HG03439 (cell line): Measurements from ENCODE around the gene UBALD2.
"Not testable (repeated sequence)": the region's sequence is repeated elsewhere in the genome, so short reads cannot be mapped to it uniquely, and the experiment has no call there.

Experiments used
- ATAC-seq: cut with Tn5 transposase; IDR thresholded peaks from one replicate; pipeline ENCODE4 v1.9.1; 2021; ENCODE audit warnings: mild to moderate bottlenecking, moderate library complexity; ENCODE audit not compliant: unreplicated experiment

Gene UBALD2

GRCh38 chr17:76276461-76277299 is 11.5 kb downstream of the UBALD2 start:
- ATAC-seq, result no peak

- ATAC-seq, result no peak
Measured at GRCh38 chr17:76277300-76278267, 12.4 kb downstream of the UBALD2 start.

DNA sequence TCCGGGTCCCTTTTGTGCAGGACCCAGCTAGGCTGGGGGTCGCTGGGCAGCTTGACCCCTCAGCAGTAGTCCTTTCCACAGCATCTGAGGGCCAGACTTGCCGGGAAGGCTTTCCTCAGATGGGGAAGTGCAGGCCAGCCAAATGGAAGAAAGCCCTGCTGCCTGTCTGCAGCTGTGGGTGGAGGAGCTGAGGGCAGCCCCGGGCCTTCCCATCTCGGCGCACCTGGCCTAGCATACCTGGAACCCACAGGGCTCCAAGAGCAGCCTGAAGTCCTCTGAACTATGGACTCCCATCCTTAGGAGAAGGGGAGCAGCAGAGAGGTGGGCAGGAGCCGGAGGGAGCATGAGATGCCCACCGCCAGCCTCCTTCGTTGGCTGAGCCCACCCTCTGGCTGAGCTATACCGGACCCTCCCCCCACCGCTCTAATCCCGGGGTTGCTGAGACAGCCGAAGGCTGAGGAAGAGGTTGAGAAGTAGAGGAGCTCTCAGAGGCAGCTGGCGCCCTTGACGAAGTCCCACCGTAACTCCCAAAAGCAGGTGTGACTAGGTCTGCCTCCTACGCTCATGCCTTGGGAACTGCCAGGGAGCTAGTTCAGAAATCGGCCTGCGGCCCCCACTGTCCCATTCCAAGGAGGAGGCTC is 13.2 kb downstream of the UBALD2 start:
- ATAC-seq, result no peak

GRCh38 chr17:76278952-76279741 is 14.0 kb downstream of the UBALD2 start:
- peak; percentile 45 for ATAC-seq

GRCh38 chr17:76279742-76280287 is 14.7 kb downstream of the UBALD2 start:
- ATAC-seq, result no peak

DNA sequence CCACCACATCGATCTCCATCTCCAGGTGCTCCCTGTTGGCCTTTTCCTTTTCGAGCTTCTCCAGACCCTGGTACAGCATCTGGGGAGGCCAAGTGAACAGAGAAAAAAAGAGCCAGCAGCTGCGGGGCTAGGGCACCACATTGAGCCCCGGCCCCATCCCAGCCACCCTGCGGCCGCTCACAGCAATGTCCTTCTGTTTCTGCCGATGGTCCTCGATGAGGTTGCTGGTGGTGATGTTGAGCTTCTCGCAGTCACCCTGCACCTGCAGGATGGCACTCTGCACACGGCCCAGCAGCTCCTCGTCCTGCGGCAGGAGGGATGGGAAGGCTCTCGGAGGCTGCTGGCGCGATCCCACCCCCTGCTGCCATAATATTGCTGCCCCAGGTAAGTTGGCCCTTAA is 15.5 kb downstream of the UBALD2 start:
- no peak for ATAC-seq

DNA sequence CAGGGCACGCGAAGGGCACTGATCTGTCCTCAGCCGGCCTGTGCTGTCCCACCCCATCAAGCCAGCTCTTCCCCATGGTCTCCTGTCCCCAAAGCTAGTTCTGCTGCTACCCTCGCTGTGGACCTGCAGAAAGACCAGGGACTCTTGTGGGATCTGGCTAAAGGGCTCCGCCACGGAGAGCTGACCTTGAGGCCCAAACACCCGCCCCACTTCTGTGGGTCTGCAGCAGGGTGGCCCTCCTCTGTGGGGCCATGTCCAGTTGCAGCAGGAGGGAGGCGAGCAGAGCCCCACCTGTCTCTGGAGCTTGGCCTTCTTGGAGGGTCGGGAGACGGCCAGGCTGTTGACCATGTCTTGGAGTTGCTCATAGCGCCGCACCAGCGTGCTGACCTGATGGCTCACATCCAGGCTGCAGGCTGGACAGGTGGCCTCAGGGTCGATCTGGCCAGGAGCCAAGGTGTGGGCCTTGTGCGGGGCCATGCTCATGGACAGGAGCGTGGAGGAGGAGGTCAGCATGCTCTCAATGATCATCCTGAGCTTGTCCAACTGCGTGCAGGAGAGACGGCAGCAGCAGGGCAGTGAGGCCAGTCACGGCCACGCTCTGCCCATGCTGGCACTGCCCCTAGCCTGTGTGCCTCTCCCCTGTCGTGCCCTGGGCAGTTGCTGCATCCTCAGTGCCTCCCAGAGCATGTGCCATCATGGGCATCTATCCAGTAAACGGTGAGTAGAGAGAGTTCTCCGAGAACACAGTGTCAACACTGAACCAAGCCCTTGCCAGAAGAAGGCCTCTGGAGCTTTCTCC is 16.6 kb downstream of the UBALD2 start:
- ATAC-seq, result no peak

DNA sequence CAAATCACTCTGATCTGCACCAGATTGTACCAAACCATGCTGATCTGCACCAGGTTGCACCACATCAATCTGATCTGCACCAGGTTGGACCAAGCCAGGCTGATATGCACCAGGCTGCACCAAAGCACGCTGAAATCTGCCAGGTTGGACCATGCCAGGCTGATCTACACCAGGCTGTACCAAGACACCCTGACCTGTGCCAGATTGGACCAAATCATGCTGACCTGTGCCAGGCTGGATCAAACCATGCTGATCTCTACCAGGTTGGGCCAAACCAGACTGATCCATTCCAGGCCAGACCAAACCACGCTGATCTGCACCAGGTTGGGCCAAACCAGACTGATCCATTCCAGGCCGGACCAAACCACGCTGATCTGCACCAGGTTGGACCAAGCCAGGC is 27.4 kb downstream of the UBALD2 start:
- no peak for ATAC-seq

GRCh38 chr17:76293106-76293505 is 28.0 kb downstream of the UBALD2 start:
- ATAC-seq, result no peak

DNA sequence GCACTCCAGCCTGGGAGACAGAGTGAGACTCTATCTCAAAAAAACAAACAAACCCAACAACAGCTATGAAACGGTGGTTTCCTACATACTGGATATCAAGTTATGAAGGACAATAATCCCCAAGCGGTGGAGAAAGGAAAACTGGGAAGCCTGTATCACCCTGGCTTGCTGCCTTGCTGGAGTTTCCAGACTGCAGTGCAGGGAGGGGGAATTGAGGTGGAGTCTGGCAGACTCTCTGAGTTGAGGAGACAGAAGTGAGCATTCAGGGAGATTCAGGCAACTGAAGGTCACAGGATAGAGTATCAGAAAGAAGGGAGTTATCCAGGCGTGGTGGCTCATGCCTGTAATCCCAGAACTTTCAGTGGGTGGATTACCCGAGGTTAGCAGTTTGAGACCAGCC is 31.0 kb downstream of the UBALD2 start:
- ATAC-seq, result no peak

DNA sequence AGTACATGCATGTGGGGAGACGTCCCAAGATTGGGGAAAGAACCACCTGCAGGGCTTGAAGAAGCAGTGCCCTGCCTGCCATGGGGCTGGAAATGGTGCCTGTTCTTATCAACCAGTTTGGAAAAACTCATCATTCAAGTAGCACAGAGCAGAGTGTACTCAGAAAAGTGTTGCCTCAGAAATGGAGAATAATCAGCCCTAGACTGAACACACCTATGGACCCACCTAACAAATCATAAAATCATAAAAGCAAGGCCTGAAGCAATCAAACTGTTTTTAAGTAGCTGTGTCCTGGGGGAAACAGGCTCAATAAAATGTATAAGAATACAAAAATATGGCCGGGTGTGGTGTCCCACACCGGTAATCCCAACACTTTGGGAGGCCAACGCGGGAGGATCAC is 31.7 kb downstream of the UBALD2 start:
- ATAC-seq, result no peak

DNA sequence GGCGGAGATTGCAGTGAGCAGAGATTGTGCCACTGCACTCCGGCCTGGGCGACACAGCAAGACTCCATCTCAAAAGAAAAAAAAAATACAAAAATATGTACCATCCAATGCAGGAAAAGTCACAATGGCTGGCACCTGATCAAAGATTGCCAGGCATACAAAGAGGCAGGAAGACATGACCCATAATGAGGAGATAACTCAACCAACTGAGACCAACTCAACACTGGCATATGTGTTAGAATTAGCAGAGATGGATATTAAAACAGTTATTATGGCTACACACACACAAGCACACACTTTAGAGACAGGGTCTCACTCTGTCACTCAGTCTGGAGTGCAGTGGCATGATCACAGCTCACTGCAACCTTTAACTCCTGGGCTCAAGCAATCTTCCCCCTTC is 32.3 kb downstream of the UBALD2 start:
- ATAC-seq, result no peak

GRCh38 chr17:76304226-76305134 is 39.3 kb downstream of the UBALD2 start:
- no peak for ATAC-seq

- ATAC-seq, result not testable (repeated sequence)
Measured at GRCh38 chr17:76305135-76305454, 39.9 kb downstream of the UBALD2 start.

DNA sequence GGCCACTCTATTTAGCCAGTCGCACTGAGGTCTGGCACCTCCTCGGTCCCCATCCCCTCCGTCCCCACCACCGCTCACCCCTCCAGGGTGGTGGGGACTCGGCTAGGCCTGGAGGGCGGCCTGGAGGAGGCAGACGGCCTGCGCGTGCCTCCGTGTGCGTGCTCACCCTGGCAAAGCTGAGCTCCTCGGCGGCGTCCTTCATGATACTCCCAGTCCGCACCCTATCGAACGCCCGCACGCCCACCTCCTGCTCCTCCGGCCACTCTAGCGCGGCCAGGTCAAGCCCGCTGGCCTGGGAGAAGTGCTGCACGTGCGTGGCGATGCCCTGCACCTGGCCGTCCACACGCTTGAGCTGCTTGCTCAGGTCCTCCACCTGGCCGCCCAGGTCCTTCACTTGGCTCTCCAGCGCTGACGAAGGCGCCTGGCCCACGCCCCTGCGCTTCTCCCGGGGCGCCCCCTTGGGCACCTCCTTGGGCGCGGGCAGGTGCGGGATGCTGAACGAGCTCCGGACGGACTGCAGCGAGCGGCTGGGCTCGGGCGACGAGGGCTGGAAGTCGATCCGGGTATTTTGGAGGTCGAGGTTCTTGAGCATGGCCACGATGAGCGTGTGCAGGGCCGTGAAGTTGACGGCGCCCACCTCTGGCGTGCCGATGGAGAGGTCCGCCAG is 42.3 kb downstream of the UBALD2 start:
- no peak for ATAC-seq

DNA sequence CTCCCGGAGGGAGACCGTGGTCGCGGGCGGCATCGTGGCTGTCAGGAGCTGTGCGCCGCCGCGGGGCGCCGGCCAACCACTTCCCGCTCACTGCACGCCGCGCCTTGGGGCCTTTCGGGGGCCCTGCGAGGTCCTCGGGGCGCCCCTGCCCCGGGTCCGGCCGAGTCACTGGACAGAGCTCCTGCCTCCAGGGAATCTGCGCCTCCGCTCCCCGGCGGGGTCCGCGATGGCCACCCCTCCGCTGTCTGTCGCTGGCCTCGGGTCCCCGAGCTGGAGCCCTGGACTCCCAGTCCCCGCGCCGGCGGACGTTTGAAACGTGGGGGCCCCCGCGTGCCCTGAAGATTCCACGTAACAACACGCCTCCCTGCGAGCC is 42.8 kb downstream of the UBALD2 start, which contains the start of gene QRICH2:
TSS of gene QRICH2 (minus strand) at position 311 of the 373 bp plus-strand sequence. CDS start at position 33, 278 bp downstream.
- no peak for ATAC-seq

DNA sequence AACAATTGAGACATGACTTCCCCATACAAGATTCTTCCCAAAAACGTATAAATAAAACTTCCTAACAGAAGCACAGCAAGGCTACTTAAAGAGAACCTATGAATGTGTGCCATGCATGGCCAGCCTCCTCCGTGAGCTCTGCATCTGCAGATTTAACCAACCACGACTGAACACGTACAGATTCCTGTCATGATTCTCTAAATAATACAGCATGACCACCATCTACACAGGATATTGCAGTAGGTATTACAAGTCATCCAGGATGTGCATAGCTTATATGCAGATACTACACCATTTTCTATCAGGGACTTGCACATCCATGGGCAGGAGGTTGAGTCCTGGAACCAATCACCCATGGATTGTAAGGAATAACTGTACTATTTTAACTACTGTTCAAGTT is 44.3 kb downstream of the UBALD2 start:
- ATAC-seq, result no peak

GRCh38 chr17:76312735-76313134 is 47.6 kb downstream of the UBALD2 start:
- no peak for ATAC-seq
